ENCODE measurements around the gene ABR.
"Not testable (repeated sequence)": the region's sequence is repeated elsewhere in the genome, so short reads cannot be mapped to it uniquely, and the experiment has no call there.

The ABR gene

GRCh38 chr17:1050246-1050995 is 129.4 kb downstream of the ABR start:
- Histone ChIP-seq H3K27ac (ENCODE audit: low read length) (no peak overlapping the region), H2AFZ (ENCODE audit: low read depth, low read length) (no peak overlapping the region), H3K9ac (ENCODE audit: low read length) (no peak overlapping the region), H3K79me2 (ENCODE audit: low read length) (no peaks in the 10 kb centered on the region), H3K9me3 (ENCODE audit: insufficient read depth, low read length) (no peaks in the 10 kb centered on the region), H3K27me3 (ENCODE audit: low read depth, low read length) (no peaks in the 10 kb centered on the region), H3K4me3 (ENCODE audit: low read length) (no peak overlapping the region), H4K20me1 (ENCODE audit: insufficient read depth, low read length) (no peaks in the 10 kb centered on the region), H3K36me3 (replicated peaks; ENCODE audit: low read depth, low read length) (no peaks in the 10 kb centered on the region), H3K4me2 (ENCODE audit: low read length) (no peak overlapping the region), H3K4me1 (ENCODE audit: low read length) (no peaks in the 10 kb centered on the region)
- TF ChIP-seq CTCF (IDR thresholded peaks at IDR 0.05; ENCODE audit: low read depth, low read length) (no peak), EZH2phosphoT487 (IDR thresholded peaks at IDR 0.05; ENCODE audit: low read depth) (no peak)

GRCh38 chr17:1049446-1050225 is 130.1 kb downstream of the ABR start:
- no peak overlapping the region for H3K4me2 ChIP-seq (ENCODE audit: low read length)
- TF ChIP-seq EZH2phosphoT487 (IDR thresholded peaks at IDR 0.05; ENCODE audit: low read depth) (no peak), CTCF (IDR thresholded peaks at IDR 0.05; ENCODE audit: low read depth, low read length) (no peak)
- H2AFZ ChIP-seq (ENCODE audit: low read depth, low read length) = no peak overlapping the region
- H3K27ac ChIP-seq (ENCODE audit: low read length) = no peak overlapping the region
- H3K9me3 ChIP-seq (ENCODE audit: insufficient read depth, low read length) = no peaks in the 10 kb centered on the region
- H3K79me2 ChIP-seq (ENCODE audit: low read length) = no peaks in the 10 kb centered on the region
- H3K36me3 ChIP-seq (replicated peaks; ENCODE audit: low read depth, low read length) = no peaks in the 10 kb centered on the region
- no peak overlapping the region for H3K9ac ChIP-seq (ENCODE audit: low read length)
- no peaks in the 10 kb centered on the region for H3K4me1 ChIP-seq (ENCODE audit: low read length)
- H3K27me3 ChIP-seq (ENCODE audit: low read depth, low read length) = no peaks in the 10 kb centered on the region
- H4K20me1 ChIP-seq (ENCODE audit: insufficient read depth, low read length) = no peaks in the 10 kb centered on the region
- no peak overlapping the region for H3K4me3 ChIP-seq (ENCODE audit: low read length)

- not testable (repeated sequence) for H4K20me1 ChIP-seq (ENCODE audit: insufficient read depth, low read length); H3K4me2 ChIP-seq (ENCODE audit: low read length)
Measured at GRCh38 chr17:1048516-1049115, 131.2 kb downstream of the ABR start.

GRCh38 chr17:1047879-1048470 is 131.8 kb downstream of the ABR start:
- TF ChIP-seq CTCF (IDR thresholded peaks at IDR 0.05; ENCODE audit: low read depth, low read length) = no peak
- TF ChIP-seq EZH2phosphoT487 (IDR thresholded peaks at IDR 0.05; ENCODE audit: low read depth) = no peak
- Histone ChIP-seq H3K36me3 (replicated peaks; ENCODE audit: low read depth, low read length) (no peaks in the 10 kb centered on the region), H2AFZ (ENCODE audit: low read depth, low read length) (no peak overlapping the region), H3K4me2 (ENCODE audit: low read length) (no peak overlapping the region), H3K79me2 (ENCODE audit: low read length) (no peaks in the 10 kb centered on the region), H3K9ac (ENCODE audit: low read length) (no peak overlapping the region), H3K4me1 (ENCODE audit: low read length) (no peaks in the 10 kb centered on the region), H3K27me3 (ENCODE audit: low read depth, low read length) (no peaks in the 10 kb centered on the region), H3K9me3 (ENCODE audit: insufficient read depth, low read length) (no peaks in the 10 kb centered on the region), H4K20me1 (ENCODE audit: insufficient read depth, low read length) (no peaks in the 10 kb centered on the region), H3K27ac (ENCODE audit: low read length) (no peak overlapping the region), H3K4me3 (ENCODE audit: low read length) (no peak overlapping the region)

More at GRCh38 chr17:1048516-1049115, 131.2 kb downstream of the ABR start:
- not testable (repeated sequence) for H3K27me3 ChIP-seq (ENCODE audit: low read depth, low read length); H3K4me3 ChIP-seq (ENCODE audit: low read length); H2AFZ ChIP-seq (ENCODE audit: low read depth, low read length); H3K4me1 ChIP-seq (ENCODE audit: low read length); H3K27ac ChIP-seq (ENCODE audit: low read length); H3K79me2 ChIP-seq (ENCODE audit: low read length); H3K9me3 ChIP-seq (ENCODE audit: insufficient read depth, low read length); H3K9ac ChIP-seq (ENCODE audit: low read length); H3K36me3 ChIP-seq (replicated peaks; ENCODE audit: low read depth, low read length)

All from OCI-LY3 (cell line).